ENCODE measurements around the gene SPARC.

The SPARC gene

GRCh38 chr5:151651997-151652645 lies 34.6 kb downstream of the SPARC start:
- H2BK15ac ChIP-seq (replicated peaks; ENCODE audit: low read depth), result no peak overlapping the region
- no peaks in the 10 kb centered on the region for H3K36me3 ChIP-seq (ENCODE audit: control insufficient read depth, insufficient read depth, low read length)
- no peak overlapping the region for H3K27ac ChIP-seq (ENCODE audit: low read depth, low read length)
- WGBS (ENCODE audit: extremely low coverage, insufficient coverage, low lambda C conversion rate), result no CpG with 5 or more reads among the region's 6 CpGs
- no peak overlapping the region for H2AK5ac ChIP-seq (ENCODE audit: low read length)
- H3K18ac ChIP-seq (ENCODE audit: low read length), result no peak overlapping the region
- no peaks in the 10 kb centered on the region for H3K79me2 ChIP-seq (ENCODE audit: control insufficient read depth, insufficient read depth, low read length)
- H3K79me1 ChIP-seq (ENCODE audit: low read length), result no peaks in the 10 kb centered on the region
- no peak overlapping the region for H3K56ac ChIP-seq (ENCODE audit: low read length)
- no peak overlapping the region for H3K4me3 ChIP-seq (ENCODE audit: low read length)
- no peak overlapping the region for H2BK5ac ChIP-seq (ENCODE audit: low read length)
- H3K4me2 ChIP-seq (ENCODE audit: low read length), result no peak overlapping the region
- no peak overlapping the region for H3K4ac ChIP-seq (ENCODE audit: low read depth, low read length)
- no peaks in the 10 kb centered on the region for H3K27me3 ChIP-seq (ENCODE audit: insufficient read depth, low read length, poor library complexity)
- no peaks in the 10 kb centered on the region for H3K4me1 ChIP-seq (ENCODE audit: control insufficient read depth, low read depth, low read length)
- no peak overlapping the region for H4K5ac ChIP-seq (ENCODE audit: low read length)
- no peak overlapping the region for H4K8ac ChIP-seq (ENCODE audit: low read depth, low read length)
- no peak overlapping the region for H3K9ac ChIP-seq (ENCODE audit: low read length)
- peak; percentile 88 for DNase-seq
- H3K23ac ChIP-seq (ENCODE audit: low read length), result no peak overlapping the region
- H2BK120ac ChIP-seq (ENCODE audit: low read depth, low read length), result no peak overlapping the region

DNA sequence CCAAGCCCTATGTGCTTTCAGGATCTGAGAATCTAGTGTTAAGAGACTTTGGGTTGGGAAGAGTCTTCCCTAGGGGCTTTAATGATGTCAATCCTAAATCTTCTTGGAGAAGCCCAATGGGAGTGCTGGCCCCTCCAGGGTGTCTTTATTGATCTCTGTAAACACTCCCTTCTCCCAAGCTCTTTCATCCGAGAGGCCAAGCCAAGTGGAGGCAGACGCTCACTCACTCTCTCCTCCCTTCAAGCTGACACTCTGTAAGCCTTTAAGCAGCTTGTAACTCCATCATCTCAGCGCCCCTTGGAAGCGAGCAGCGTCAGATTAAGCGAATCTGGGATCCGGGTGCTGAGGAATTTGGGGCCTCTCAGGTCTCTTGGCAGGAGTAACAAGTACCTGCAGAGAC lies 37.7 kb downstream of the SPARC start:
- no CpG with 5 or more reads among the region's 7 CpGs for WGBS (ENCODE audit: extremely low coverage, insufficient coverage, low lambda C conversion rate)
- Histone ChIP-seq H3K36me3 (ENCODE audit: control insufficient read depth, insufficient read depth, low read length) (no peaks in the 10 kb centered on the region), H3K18ac (ENCODE audit: low read length) (no peak overlapping the region), H3K4me2 (ENCODE audit: low read length) (no peak overlapping the region), H3K27ac (ENCODE audit: low read depth, low read length) (no peak overlapping the region), H3K27me3 (ENCODE audit: insufficient read depth, low read length, poor library complexity) (no peaks in the 10 kb centered on the region), H2BK15ac (replicated peaks; ENCODE audit: low read depth) (no peak overlapping the region), H4K8ac (ENCODE audit: low read depth, low read length) (no peak overlapping the region), H3K9ac (ENCODE audit: low read length) (no peak overlapping the region), H3K4me3 (ENCODE audit: low read length) (no peak overlapping the region), H3K4me1 (ENCODE audit: control insufficient read depth, low read depth, low read length) (no peaks in the 10 kb centered on the region), H3K4ac (ENCODE audit: low read depth, low read length) (no peak overlapping the region), H2AK5ac (ENCODE audit: low read length) (no peak overlapping the region), H3K79me1 (ENCODE audit: low read length) (no peaks in the 10 kb centered on the region), H4K5ac (ENCODE audit: low read length) (no peak overlapping the region), H3K56ac (ENCODE audit: low read length) (no peak overlapping the region), H3K23ac (ENCODE audit: low read length) (no peak overlapping the region), H2BK120ac (ENCODE audit: low read depth, low read length) (no peak overlapping the region), H3K79me2 (ENCODE audit: control insufficient read depth, insufficient read depth, low read length) (no peaks in the 10 kb centered on the region), H2BK5ac (ENCODE audit: low read length) (no peak overlapping the region)
- DNase-seq, result no peak

DNA sequence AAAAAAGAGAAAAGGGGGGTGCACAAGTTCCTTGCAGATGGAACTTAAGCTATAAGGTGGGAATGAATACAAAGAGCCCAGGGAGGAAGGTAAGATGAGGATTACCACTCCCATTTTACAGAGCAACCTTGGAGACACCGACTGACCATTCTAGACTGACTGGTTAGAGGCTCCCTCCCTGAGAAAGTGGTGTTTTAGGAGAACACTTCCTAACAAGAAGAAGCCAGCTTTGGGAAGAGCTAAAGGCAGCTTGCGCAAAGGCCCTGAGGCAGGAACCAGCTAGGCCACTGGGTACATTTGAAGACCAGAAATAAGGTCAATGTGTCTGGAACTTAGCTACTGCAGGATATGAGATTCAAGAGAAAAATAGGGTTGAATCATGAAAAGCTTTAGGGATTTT lies 38.6 kb downstream of the SPARC start:
- Histone ChIP-seq H3K23ac (ENCODE audit: low read length) (no peak overlapping the region), H2BK15ac (replicated peaks; ENCODE audit: low read depth) (no peak overlapping the region), H2BK120ac (ENCODE audit: low read depth, low read length) (no peak overlapping the region), H3K4me1 (ENCODE audit: control insufficient read depth, low read depth, low read length) (no peaks in the 10 kb centered on the region), H3K27me3 (ENCODE audit: insufficient read depth, low read length, poor library complexity) (no peaks in the 10 kb centered on the region), H3K79me1 (ENCODE audit: low read length) (no peaks in the 10 kb centered on the region), H3K9ac (ENCODE audit: low read length) (no peak overlapping the region), H3K27ac (ENCODE audit: low read depth, low read length) (no peak overlapping the region), H4K8ac (ENCODE audit: low read depth, low read length) (no peak overlapping the region), H3K36me3 (ENCODE audit: control insufficient read depth, insufficient read depth, low read length) (no peaks in the 10 kb centered on the region), H3K56ac (ENCODE audit: low read length) (no peak overlapping the region), H3K4me3 (ENCODE audit: low read length) (no peak overlapping the region), H4K5ac (ENCODE audit: low read length) (no peak overlapping the region), H3K79me2 (ENCODE audit: control insufficient read depth, insufficient read depth, low read length) (no peaks in the 10 kb centered on the region), H2AK5ac (ENCODE audit: low read length) (no peak overlapping the region), H3K4me2 (ENCODE audit: low read length) (no peak overlapping the region), H2BK5ac (ENCODE audit: low read length) (no peak overlapping the region), H3K4ac (ENCODE audit: low read depth, low read length) (no peak overlapping the region), H3K18ac (ENCODE audit: low read length) (no peak overlapping the region)
- no CpG with 5 or more reads among the region's 2 CpGs for WGBS (ENCODE audit: extremely low coverage, insufficient coverage, low lambda C conversion rate)
- no peak for DNase-seq

- H4K5ac ChIP-seq (ENCODE audit: low read length), result no peak overlapping the region
- no peaks in the 10 kb centered on the region for H3K4me1 ChIP-seq (ENCODE audit: control insufficient read depth, low read depth, low read length)
- no peak for DNase-seq
- H4K8ac ChIP-seq (ENCODE audit: low read depth, low read length), result no peak overlapping the region
- no peaks in the 10 kb centered on the region for H3K79me1 ChIP-seq (ENCODE audit: low read length)
- WGBS (ENCODE audit: extremely low coverage, insufficient coverage, low lambda C conversion rate), result no CpG with 5 or more reads among the region's 5 CpGs
- H2BK15ac ChIP-seq (replicated peaks; ENCODE audit: low read depth), result no peak overlapping the region
- H3K79me2 ChIP-seq (ENCODE audit: control insufficient read depth, insufficient read depth, low read length), result no peaks in the 10 kb centered on the region
- no peak overlapping the region for H2BK120ac ChIP-seq (ENCODE audit: low read depth, low read length)
- H3K4me2 ChIP-seq (ENCODE audit: low read length), result no peak overlapping the region
- H3K18ac ChIP-seq (ENCODE audit: low read length), result no peak overlapping the region
- H3K56ac ChIP-seq (ENCODE audit: low read length), result no peak overlapping the region
- H3K4ac ChIP-seq (ENCODE audit: low read depth, low read length), result no peak overlapping the region
- H3K4me3 ChIP-seq (ENCODE audit: low read length), result no peak overlapping the region
- H3K27me3 ChIP-seq (ENCODE audit: insufficient read depth, low read length, poor library complexity), result no peaks in the 10 kb centered on the region
- H2AK5ac ChIP-seq (ENCODE audit: low read length), result no peak overlapping the region
- H3K23ac ChIP-seq (ENCODE audit: low read length), result no peak overlapping the region
- H3K36me3 ChIP-seq (ENCODE audit: control insufficient read depth, insufficient read depth, low read length), result no peaks in the 10 kb centered on the region
- H3K9ac ChIP-seq (ENCODE audit: low read length), result no peak overlapping the region
- no peak overlapping the region for H2BK5ac ChIP-seq (ENCODE audit: low read length)
- H3K27ac ChIP-seq (ENCODE audit: low read depth, low read length), result no peak overlapping the region
Observed at GRCh38 chr5:151647320-151647861, 39.3 kb downstream of the SPARC start.

DNA sequence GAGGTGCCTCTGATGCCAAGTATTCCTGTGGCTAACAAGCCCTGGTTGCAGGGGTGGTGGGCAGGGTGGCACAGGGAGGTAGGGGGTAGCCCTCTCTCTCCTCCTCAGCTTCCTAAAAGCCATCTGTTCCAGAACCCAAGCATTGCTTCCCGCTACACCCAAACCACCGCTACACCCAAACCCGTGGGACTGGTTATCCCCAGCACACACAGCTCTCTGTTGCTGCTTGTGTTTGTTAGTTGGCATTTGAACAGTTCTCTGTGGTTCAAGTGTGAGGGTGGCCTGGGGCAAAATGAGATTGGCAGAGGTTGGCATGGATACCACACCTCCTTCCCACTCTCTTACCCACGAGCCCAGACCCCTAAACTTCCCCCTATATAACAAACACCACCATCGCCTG lies 40.4 kb downstream of the SPARC start:
- Histone ChIP-seq H2AK5ac (ENCODE audit: low read length) (no peak overlapping the region), H2BK120ac (ENCODE audit: low read depth, low read length) (no peak overlapping the region), H3K36me3 (ENCODE audit: control insufficient read depth, insufficient read depth, low read length) (no peaks in the 10 kb centered on the region), H3K27me3 (ENCODE audit: insufficient read depth, low read length, poor library complexity) (no peaks in the 10 kb centered on the region), H3K56ac (ENCODE audit: low read length) (no peak overlapping the region), H3K23ac (ENCODE audit: low read length) (no peak overlapping the region), H4K8ac (ENCODE audit: low read depth, low read length) (no peak overlapping the region), H4K5ac (ENCODE audit: low read length) (no peak overlapping the region), H3K79me1 (ENCODE audit: low read length) (no peaks in the 10 kb centered on the region), H3K4me3 (ENCODE audit: low read length) (no peak overlapping the region), H3K27ac (ENCODE audit: low read depth, low read length) (no peak overlapping the region), H3K4me2 (ENCODE audit: low read length) (no peak overlapping the region), H3K4ac (ENCODE audit: low read depth, low read length) (no peak overlapping the region), H3K4me1 (ENCODE audit: control insufficient read depth, low read depth, low read length) (no peaks in the 10 kb centered on the region), H3K9ac (ENCODE audit: low read length) (no peak overlapping the region), H3K79me2 (ENCODE audit: control insufficient read depth, insufficient read depth, low read length) (no peaks in the 10 kb centered on the region), H2BK5ac (ENCODE audit: low read length) (no peak overlapping the region), H3K18ac (ENCODE audit: low read length) (no peak overlapping the region), H2BK15ac (replicated peaks; ENCODE audit: low read depth) (no peak overlapping the region)
- DNase-seq, result no peak
- no CpG with 5 or more reads among the region's 5 CpGs for WGBS (ENCODE audit: extremely low coverage, insufficient coverage, low lambda C conversion rate)

DNA sequence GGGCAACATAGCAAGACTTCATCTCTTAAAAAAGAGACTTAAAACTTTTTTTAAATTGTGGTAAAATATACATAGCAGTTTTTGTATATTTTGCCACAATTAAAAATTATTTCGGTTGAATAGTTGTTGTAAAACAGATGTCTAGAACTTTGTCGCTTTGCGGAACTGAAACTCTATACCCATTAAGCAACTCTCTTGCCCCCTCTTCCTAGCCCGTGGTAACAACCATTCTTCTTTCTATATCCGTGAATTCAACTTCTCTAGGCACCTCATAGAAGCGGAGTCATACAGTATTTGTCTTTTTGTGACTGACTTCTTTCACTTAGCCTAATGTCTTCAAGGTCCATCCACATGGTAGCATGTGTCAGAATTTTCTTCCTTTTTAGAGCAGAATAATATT lies 43.3 kb downstream of the SPARC start:
- no peak overlapping the region for H2BK15ac ChIP-seq (replicated peaks; ENCODE audit: low read depth)
- no peak overlapping the region for H2BK120ac ChIP-seq (ENCODE audit: low read depth, low read length)
- H3K18ac ChIP-seq (ENCODE audit: low read length), result no peak overlapping the region
- H3K4me2 ChIP-seq (ENCODE audit: low read length), result no peak overlapping the region
- H3K36me3 ChIP-seq (ENCODE audit: control insufficient read depth, insufficient read depth, low read length), result no peaks in the 10 kb centered on the region
- no peak for DNase-seq
- no peak overlapping the region for H3K56ac ChIP-seq (ENCODE audit: low read length)
- no peaks in the 10 kb centered on the region for H3K27me3 ChIP-seq (ENCODE audit: insufficient read depth, low read length, poor library complexity)
- no peak overlapping the region for H3K9ac ChIP-seq (ENCODE audit: low read length)
- no peaks in the 10 kb centered on the region for H3K79me1 ChIP-seq (ENCODE audit: low read length)
- no peak overlapping the region for H4K8ac ChIP-seq (ENCODE audit: low read depth, low read length)
- H3K4me1 ChIP-seq (ENCODE audit: control insufficient read depth, low read depth, low read length), result no peaks in the 10 kb centered on the region
- H3K79me2 ChIP-seq (ENCODE audit: control insufficient read depth, insufficient read depth, low read length), result no peaks in the 10 kb centered on the region
- no CpG with 5 or more reads among the region's 6 CpGs for WGBS (ENCODE audit: extremely low coverage, insufficient coverage, low lambda C conversion rate)
- no peak overlapping the region for H2AK5ac ChIP-seq (ENCODE audit: low read length)
- H2BK5ac ChIP-seq (ENCODE audit: low read length), result no peak overlapping the region
- no peak overlapping the region for H3K4me3 ChIP-seq (ENCODE audit: low read length)
- no peak overlapping the region for H3K27ac ChIP-seq (ENCODE audit: low read depth, low read length)
- no peak overlapping the region for H3K23ac ChIP-seq (ENCODE audit: low read length)
- no peak overlapping the region for H3K4ac ChIP-seq (ENCODE audit: low read depth, low read length)
- no peak overlapping the region for H4K5ac ChIP-seq (ENCODE audit: low read length)
